T-helper 1 cell (primary cell): Measurements from ENCODE around the gene SLC25A26.

ENCODE experiments used
- DNase-seq, 5 donors: peaks; one replicate each; pipeline ENCODE4 v3.0.0-alpha.2; 2012 to 2020

Gene SLC25A26

DNA sequence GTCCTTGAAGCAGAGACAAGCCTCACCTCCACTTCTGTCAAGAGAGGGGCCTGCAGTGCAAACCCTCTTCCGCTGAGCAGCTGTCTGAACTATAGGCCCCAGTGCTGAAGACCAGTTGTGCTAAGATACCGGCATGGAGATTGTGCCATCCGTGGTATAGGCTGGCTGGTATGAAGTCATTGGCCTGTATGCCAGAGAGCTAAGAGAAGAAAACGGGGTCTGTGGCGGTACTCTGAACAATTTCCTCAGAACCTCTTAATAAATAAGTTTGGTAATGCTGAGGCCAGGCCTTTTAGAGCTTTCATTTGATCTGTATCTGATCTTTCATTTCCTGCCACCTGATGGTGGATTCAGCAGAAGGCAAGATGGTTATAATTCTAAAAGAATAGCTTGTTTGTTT lies 157.0 kb downstream of the SLC25A26 start:
- peak in 1 of 5 donors; percentile 11 for DNase-seq

DNA sequence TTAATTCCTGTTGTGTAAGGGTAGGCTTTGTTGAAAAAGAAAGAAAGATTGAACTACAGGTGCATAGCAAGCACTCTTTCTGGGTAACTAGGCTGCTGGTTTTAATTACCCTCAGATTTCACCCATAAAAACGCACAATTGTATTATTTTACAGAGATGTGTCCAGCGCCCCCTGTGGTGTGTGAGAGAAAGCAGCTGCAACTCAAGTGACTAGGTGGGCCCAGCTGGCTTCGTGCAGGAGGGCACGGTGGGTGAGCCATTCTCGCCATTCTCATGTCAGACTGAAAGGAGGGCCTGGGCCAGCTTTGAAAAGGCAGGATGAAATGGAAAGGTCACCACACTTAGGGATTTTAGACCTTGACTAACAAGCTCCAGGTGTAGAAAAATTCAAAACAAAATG lies 157.5 kb downstream of the SLC25A26 start:
- DNase-seq, result peak in 3 of 5 donors; percentile 13 to 49 (median 35)

GRCh38 chr3:66379565-66379964 lies 158.8 kb downstream of the SLC25A26 start:
- no peak for DNase-seq

- no peak for DNase-seq
Observed at GRCh38 chr3:66380200-66380932, 159.6 kb downstream of the SLC25A26 start.

- DNase-seq, result no peak
Observed at GRCh38 chr3:66381626-66382025, 160.8 kb downstream of the SLC25A26 start.

DNA sequence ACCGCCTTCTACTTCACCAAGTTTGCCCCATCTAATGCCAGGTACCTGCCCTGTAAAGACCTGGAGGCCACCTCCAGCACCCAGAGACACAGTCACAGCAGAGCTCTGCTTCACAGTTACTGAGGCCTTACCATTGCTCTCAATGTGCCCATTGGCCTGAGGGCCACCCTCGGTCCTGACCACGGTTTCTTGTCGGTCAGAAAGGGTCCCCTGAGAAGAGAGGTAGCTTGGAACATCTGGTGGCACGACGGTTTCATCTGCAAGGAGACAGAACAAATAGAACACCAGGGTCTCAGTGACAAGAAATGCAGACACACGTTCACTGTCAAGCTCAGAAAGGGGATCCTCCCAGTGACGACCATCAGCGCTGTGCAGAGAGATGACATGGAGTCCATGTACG lies 161.3 kb downstream of the SLC25A26 start:
- DNase-seq, result no peak

- DNase-seq, result no peak
Observed at GRCh38 chr3:66383023-66383422, 162.2 kb downstream of the SLC25A26 start.

DNA sequence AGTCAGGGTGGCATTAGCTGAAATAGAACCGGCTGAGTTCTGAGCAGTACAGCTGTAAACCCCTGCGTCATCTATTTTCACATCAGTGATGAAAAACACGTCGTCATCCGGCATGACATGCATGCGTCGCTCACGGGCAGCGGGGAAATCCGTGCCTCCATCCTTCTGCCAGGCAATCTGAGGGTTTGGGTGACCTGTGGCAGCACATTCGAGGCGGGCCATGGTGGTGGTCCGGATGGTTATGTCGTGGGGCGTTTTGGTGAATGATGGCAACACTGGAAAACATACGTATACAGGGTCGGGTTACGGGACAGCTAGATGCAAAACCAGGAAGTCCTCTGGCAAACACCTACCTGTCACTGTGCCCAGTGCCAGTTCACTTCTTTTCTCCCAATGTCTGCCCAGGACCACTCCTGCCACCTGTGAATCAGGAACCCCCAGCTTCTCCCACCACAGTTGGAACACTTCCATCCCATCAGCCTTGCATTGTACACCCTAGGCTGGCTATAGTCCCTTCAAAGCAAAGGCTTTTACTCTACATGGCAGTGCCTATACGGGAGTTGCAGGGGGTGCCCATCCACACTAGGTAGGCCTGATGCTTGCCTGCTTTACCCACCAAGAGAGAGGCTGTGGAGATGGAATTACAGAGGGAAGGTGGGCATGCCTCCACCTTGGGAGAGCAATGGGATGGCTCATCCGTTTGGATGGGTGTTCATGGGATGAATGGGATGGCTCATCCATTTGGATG lies 163.4 kb downstream of the SLC25A26 start:
- no peak for DNase-seq

DNA sequence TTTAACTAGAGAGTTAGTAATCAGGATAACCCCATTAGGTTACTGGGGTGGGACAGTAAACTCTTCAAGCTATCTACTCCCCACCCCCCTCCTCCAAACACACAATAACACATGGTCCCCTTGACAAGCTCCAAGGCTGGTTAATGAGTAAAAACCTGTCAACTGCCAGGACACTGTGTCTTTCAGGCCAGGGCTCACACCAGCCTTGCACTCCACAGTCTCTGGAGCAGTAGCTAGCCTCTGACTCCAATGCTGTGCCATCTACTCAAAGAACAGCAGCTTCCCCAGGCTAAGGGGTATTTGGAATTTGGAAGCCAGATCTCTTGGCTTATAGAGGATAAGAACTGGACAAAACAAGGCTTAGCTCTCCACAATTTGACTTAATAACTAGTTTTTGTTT lies 164.3 kb downstream of the SLC25A26 start:
- DNase-seq, result no peak

DNA sequence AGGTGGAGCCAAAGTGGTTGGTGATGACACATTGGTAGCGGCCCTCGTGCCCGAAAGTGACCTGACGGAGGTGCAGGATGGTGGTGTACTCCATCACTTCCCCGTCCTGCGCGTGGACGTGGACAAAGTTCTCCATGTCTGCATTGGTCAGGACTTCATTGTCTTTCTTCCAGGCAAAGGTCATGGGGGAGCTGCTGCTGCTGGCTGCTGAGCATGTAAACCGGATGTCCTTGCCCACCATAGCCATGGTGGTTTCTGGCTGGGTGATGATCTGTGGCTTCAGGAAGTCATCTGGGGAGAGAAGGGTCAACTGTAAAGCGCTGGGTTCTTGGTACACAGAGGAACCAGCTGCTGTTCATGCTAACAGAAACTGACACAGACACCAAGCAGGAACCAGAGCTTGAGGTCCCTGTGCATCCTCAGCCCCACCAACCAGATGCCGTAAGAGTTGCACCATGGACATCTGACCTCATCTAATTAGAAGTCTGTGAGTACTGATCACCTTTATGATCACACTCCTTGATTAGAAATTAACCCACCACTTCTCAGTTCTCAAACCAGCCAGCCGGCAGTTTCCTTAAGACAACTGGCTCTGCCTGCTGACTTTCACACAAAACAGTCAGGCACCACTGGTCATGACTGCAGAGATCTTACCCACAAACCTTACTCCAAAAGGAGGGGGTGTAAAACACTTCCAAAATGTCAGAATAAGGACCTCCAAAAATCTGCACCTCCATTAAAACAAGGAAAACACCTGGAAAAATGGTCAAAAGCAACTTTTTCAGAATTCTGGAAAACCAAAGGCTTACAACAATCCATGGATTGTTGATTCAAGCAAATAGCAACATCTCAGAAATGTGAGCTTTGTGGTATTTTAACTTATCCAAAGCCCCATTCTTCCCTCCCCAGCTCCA lies 165.5 kb downstream of the SLC25A26 start:
- no peak for DNase-seq

DNA sequence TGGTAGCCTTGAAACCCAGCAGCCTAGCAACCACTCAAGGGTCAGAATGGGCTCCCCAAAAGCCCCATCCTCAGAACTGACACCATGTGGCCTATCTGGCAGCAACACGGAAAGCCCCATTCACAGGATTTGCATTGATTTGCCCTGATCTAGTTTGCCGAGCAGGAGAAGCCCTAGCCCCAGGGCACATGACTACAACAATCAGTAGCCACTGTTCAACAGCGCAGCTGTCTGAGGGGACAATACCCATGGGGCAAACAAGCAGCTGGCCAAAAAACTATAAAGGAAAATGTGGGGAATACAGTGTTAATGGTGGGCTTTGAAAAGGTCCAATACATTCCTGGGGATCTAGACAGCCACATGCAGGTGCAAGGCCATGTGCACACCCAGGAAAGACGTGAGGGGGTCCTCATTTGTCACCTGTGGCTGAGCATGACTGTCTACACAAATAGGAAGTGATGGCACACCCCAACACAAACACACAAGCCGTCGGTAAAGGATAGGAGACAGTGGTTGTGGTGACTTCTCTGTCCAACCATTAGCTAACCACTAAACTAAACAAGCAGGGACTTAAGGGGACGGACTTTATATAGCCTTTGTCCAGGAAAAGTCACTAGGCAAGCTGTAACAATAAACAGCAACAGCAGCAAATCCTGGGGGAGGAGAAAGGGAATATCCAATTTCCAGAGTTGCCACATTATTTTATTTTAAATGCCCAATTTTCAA lies 166.3 kb downstream of the SLC25A26 start:
- no peak for DNase-seq

DNA sequence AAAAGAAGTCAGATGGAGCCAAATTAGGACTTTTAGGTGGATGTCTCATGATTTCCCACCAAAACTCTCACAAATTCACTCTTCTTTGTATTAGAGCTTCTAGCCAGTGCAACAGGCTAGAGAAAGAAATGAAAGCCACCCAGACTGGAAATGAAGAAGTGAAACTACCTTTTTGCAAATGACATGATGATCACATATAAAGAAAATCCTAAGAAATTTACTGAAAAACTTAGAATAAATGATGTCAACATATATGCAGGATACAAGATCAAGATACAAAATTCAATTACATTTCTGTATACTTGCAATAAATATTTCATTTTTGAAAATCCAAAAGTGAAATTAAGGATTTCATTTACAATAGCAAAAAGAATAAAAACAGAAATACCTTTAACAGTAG lies 169.2 kb downstream of the SLC25A26 start:
- DNase-seq, result no peak

DNA sequence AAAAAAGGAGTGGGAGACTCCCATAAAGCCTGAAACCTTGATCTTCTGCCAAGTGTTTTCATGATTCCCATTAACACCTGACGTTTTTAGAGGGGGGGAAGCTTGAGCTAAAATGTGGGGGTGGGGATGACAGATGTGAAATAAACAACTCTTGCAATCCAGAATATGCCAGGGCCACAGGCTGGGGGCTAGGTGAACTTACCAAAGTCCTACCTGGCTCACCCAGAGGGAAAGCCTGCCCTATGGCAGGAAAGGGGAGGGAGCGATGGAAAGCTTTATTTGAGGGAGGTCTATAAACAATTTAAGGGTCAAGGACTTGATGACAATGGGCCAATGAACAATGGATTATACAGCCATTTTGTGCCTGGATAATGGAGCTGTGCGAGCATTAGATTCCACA lies 171.7 kb downstream of the SLC25A26 start:
- DNase-seq, result no peak

GRCh38 chr3:66392966-66393332 lies 172.1 kb downstream of the SLC25A26 start:
- no peak for DNase-seq

DNA sequence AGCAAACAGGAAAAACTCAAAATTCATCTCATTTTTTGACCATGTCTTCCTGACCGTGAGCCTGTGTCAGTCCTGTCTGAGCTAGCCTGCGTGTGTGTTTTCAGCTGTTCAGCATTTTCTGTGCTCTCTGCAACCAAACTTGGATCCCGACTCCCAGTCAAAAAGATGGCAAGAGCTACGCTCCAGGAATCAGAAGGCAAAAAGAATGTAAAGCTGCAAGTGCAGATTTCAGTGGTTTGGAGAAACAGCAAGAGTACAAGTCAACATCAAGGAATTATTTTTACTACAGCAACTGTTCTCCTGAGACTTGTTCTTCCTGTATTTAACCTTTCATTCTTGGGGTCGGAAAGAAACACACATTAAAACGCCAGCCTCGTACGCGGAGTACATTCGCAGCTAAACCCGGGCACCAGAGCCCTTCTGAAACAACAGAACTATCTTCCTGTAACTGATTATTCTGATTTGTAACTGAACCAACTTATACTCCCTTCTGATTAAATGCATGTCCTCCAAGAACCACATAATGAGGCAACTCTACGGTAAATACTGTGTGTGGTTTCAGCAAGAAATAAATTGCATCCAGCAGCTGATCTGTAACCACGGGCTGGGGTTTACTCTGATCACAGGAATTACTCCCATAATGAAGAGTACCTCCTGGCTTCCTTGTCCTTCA lies 172.7 kb downstream of the SLC25A26 start:
- no peak for DNase-seq

DNA sequence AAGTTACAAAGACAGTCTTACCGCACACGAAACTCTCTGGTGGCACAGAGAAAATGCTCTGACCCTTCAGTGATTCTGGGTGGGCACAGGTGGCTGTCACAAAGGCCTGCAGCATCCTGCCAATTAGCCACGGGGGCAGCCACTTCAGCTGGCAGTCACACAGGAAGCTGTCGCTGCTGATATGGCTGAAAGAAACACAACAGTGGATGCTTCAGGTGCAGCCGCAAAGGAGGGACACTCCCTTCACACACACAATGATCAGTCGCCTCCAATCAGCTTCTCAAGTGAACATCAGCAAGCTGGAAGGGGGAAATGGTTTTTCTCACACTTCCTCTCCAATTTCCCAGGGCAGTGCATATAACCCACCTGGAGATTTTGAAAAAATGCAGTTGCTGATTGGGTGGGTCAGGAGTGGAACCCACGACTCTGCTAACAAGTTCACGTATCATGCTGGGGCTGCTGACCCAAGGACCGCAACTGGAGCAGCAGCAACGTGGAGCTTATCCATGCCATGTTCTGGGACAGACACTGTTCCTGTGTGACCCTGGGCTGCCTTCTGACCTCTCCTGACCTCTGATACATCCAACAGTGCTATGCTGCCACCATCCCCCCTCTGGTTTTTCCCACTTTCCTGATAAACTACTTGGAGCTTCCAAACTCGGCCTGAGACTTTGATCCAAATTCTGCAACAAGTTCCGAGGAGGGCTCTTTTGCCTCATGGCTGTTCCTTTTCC lies 173.4 kb downstream of the SLC25A26 start:
- peak; percentile 22 to 76 (median 45) for DNase-seq

GRCh38 chr3:66394753-66395249 lies 174.0 kb downstream of the SLC25A26 start:
- DNase-seq, result no peak

GRCh38 chr3:66395635-66396034 lies 174.8 kb downstream of the SLC25A26 start:
- no peak for DNase-seq

- no peak for DNase-seq
Observed at GRCh38 chr3:66396161-66396760, 175.5 kb downstream of the SLC25A26 start.

- no peak for DNase-seq
Observed at GRCh38 chr3:66396888-66397287, 176.1 kb downstream of the SLC25A26 start.

DNA sequence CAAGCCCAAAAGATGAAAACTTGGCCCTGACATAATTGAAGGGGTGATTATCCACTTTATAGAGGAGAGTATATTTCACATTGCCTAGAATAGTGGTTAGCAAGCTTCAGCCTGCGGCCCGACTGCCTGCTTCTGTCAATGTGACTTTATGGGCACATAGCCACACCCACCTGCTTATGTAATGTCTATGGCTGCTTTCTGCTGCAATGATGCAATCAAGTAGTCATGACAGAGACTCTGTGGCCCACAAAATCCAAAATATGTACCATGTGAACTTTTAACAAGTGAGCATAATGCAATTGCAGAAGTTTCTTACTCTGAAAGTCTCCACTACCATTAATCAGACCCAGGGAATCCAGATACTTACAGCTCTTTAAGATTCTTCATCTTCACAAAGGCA lies 176.9 kb downstream of the SLC25A26 start:
- peak in 1 of 5 donors; percentile 21 for DNase-seq
